GM13976 (cell line): ENCODE measurements around the gene WIZ.
"Not testable (repeated sequence)": the region's sequence is repeated elsewhere in the genome, so short reads cannot be mapped to it uniquely, and the experiment has no call there.

Source experiments
- DNase-seq: peaks from one replicate; pipeline ENCODE4 v3.0.0; 2012; ENCODE audit warnings: low spot score
- CTCF ChIP-seq: IDR thresholded peaks from 2 replicates; pipeline ENCODE4 v1.5.1; 2012; ENCODE audit warnings: borderline replicate concordance, mild to moderate bottlenecking; ENCODE audit not compliant: insufficient read depth; ENCODE audit errors: extremely low read depth, missing control alignments, control extremely low read depth
- in situ Hi-C: fragments of 300-500 bp; cut with MboI; formaldehyde crosslinking; loops from one replicate; pipeline ENCODE4 v1.12.0; 2022; ENCODE audit warnings: low sequenced_read_pairs, mixed read lengths, inconsistent platforms; ENCODE audit not compliant: unreplicated experiment

WIZ gene

GRCh38 chr19:15397782-15398181 is 52.0 kb downstream of the WIZ start:
- TF ChIP-seq CTCF, result no peak
- DNase-seq, result no peak
- in situ Hi-C loops, result no loop called here

GRCh38 chr19:15397236-15397635 is 52.5 kb downstream of the WIZ start:
- no peak for DNase-seq
- in situ Hi-C loops, result no loop called here
- no peak for TF ChIP-seq CTCF

- no peak for TF ChIP-seq CTCF
- no peak for DNase-seq
- in situ Hi-C loops, result no loop called here
Observed at GRCh38 chr19:15396436-15396835, 53.3 kb downstream of the WIZ start.

GRCh38 chr19:15395251-15395650 is 54.5 kb downstream of the WIZ start:
- in situ Hi-C loops, DNase-seq: not testable (repeated sequence)

- TF ChIP-seq CTCF, result no peak
- in situ Hi-C loops, result no loop called here
- DNase-seq, result no peak
Observed at GRCh38 chr19:15394426-15394825, 55.3 kb downstream of the WIZ start.

- no peak for DNase-seq
- no peak for TF ChIP-seq CTCF
- in situ Hi-C loops, result no loop called here
Observed at GRCh38 chr19:15393963-15394362, 55.8 kb downstream of the WIZ start.

- DNase-seq, result no peak
- TF ChIP-seq CTCF, result no peak
- in situ Hi-C loops, result no loop called here
Observed at GRCh38 chr19:15390814-15391213, 58.9 kb downstream of the WIZ start.

GRCh38 chr19:15381864-15382263 is 67.9 kb downstream of the WIZ start:
- no peak for DNase-seq
- no peak for TF ChIP-seq CTCF
- in situ Hi-C loops, result no loop called here
